IPS-15b (cell line): ENCODE results near the gene ACCSL.
A peak's percentile ranks its signal among the peaks of the same experiment; 100 is the strongest.

ENCODE experiments used
- H3K27me3 ChIP-seq: one replicate; pipeline ENCODE4 v1.6.1; 2013; ENCODE audit warnings: low read length; ENCODE audit not compliant: control insufficient read depth, insufficient read depth
- H3K36me3 ChIP-seq: one replicate; pipeline ENCODE4 v1.6.1; 2013; ENCODE audit warnings: low read length; ENCODE audit not compliant: control insufficient read depth, insufficient read depth
- H3K4me1 ChIP-seq: one replicate; pipeline ENCODE4 v1.6.1; 2013; ENCODE audit warnings: mild to moderate bottlenecking, low read length; ENCODE audit not compliant: control insufficient read depth, insufficient read depth
- H3K4me3 ChIP-seq: one replicate; pipeline ENCODE4 v1.5.1; 2013; ENCODE audit warnings: low read depth, low read length
- H3K9ac ChIP-seq: one replicate; pipeline ENCODE4 v1.6.1; 2013; ENCODE audit warnings: low read depth, mild to moderate bottlenecking, low read length
- H3K9me3 ChIP-seq: one replicate; pipeline ENCODE4 v1.6.1; 2013; ENCODE audit warnings: mild to moderate bottlenecking, low read length; ENCODE audit not compliant: control insufficient read depth, insufficient read depth

ACCSL gene

DNA sequence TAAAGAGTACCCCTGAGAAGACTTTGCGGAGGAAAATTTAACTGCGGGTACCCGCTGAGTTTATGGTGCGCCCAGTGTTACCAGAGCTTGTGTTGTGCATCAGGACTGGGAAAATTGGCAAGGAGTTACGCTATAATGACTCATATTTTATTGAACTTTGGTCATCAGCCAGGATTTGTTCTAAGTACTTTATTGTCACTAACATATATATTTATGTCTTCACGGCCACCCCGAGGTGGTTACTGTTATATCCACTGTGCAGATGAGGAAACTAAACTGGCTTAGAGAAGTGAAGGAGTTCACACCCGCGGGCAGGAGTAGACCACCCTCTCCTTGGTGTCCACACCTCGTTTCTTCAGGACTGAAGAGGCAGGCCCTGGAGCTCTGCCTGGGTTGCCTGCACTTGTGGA lies 19.0 kb downstream of the ACCSL start:
- peaks cover 4% of the 10 kb centered on the region for H3K4me1 ChIP-seq

GRCh38 chr11:44067266-44067665 lies 19.5 kb downstream of the ACCSL start:
- H3K9ac ChIP-seq: no peak overlapping the region
- no peaks in the 10 kb centered on the region for H3K9me3 ChIP-seq
- no peak overlapping the region for H3K4me3 ChIP-seq
- peaks cover 4% of the 10 kb centered on the region for H3K4me1 ChIP-seq
- no peaks in the 10 kb centered on the region for H3K36me3 ChIP-seq
- H3K27me3 ChIP-seq: peaks cover 17% of the 10 kb centered on the region

More for the DNA sequence above, 19.0 kb downstream of the ACCSL start:
- Histone ChIP-seq H3K4me3 (peak overlapping the region; percentile 83), H3K36me3 (no peaks in the 10 kb centered on the region), H3K9ac (peak overlapping the region; percentile 66), H3K9me3 (no peaks in the 10 kb centered on the region), H3K27me3 (peaks cover 17% of the 10 kb centered on the region)

- no peak overlapping the region for H3K4me3 ChIP-seq
- H3K4me1 ChIP-seq: peaks cover 4% of the 10 kb centered on the region
- peaks cover 17% of the 10 kb centered on the region for H3K27me3 ChIP-seq
- H3K9ac ChIP-seq: no peak overlapping the region
- H3K36me3 ChIP-seq: no peaks in the 10 kb centered on the region
- no peaks in the 10 kb centered on the region for H3K9me3 ChIP-seq
Observed at GRCh38 chr11:44068180-44068579, 20.4 kb downstream of the ACCSL start.

GRCh38 chr11:44071157-44071556 lies 23.4 kb downstream of the ACCSL start:
- Histone ChIP-seq H3K4me3 (no peak overlapping the region), H3K27me3 (peaks cover 17% of the 10 kb centered on the region), H3K36me3 (no peaks in the 10 kb centered on the region), H3K4me1 (no peaks in the 10 kb centered on the region), H3K9ac (no peak overlapping the region), H3K9me3 (no peaks in the 10 kb centered on the region)

GRCh38 chr11:44072757-44073658 lies 25.2 kb downstream of the ACCSL start:
- Histone ChIP-seq H3K4me3 (no peak overlapping the region), H3K36me3 (no peaks in the 10 kb centered on the region)

DNA sequence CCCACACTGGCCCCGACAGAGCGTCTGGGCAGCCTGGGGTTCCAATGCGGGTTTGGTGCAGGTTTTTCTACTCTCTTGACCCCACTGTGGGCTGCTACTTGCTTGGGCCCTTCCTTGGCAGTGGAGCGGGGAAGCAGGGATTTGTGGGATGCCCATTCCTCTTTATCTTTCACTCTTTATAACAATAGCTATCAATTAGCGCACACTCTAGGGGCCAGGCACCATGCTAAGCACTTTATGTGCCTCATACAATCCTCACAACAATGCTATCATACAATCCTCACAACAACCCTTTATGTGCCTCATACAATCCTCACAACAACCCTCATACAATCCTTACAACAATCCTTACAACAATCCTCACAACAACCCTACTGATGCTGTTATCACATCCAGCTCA lies 31.0 kb downstream of the ACCSL start:
- Histone ChIP-seq H3K36me3 (peaks cover 3% of the 10 kb centered on the region), H3K27me3 (no peaks in the 10 kb centered on the region), H3K9ac (no peak overlapping the region), H3K9me3 (no peaks in the 10 kb centered on the region), H3K4me1 (no peaks in the 10 kb centered on the region), H3K4me3 (no peak overlapping the region)

More at GRCh38 chr11:44072757-44073658, 25.2 kb downstream of the ACCSL start:
- peaks cover 2% of the 10 kb centered on the region for H3K27me3 ChIP-seq
- no peaks in the 10 kb centered on the region for H3K4me1 ChIP-seq
- no peak overlapping the region for H3K9ac ChIP-seq
- H3K9me3 ChIP-seq: no peaks in the 10 kb centered on the region

DNA sequence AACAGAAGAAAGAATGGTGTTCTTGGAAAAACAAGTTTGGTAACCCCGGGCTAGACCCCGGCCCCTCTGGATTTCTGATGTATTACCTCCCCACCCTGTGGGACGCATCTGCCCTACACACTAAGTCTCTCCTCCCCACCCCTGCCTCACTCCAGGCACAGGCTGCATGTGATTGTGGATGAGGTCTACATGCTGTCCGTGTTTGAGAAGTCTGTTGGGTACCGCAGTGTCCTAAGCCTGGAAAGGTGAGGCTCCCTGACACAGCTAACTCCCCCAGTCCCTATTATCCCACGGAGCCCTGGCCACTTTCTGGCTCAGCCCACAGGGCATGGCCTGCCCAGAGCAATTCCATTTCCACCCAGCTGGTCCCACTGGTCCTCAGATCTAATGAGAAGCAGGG lies 31.6 kb downstream of the ACCSL start:
- Histone ChIP-seq H3K4me1 (no peaks in the 10 kb centered on the region), H3K9ac (no peak overlapping the region), H3K36me3 (peaks cover 3% of the 10 kb centered on the region), H3K27me3 (no peaks in the 10 kb centered on the region), H3K4me3 (no peak overlapping the region), H3K9me3 (no peaks in the 10 kb centered on the region)

DNA sequence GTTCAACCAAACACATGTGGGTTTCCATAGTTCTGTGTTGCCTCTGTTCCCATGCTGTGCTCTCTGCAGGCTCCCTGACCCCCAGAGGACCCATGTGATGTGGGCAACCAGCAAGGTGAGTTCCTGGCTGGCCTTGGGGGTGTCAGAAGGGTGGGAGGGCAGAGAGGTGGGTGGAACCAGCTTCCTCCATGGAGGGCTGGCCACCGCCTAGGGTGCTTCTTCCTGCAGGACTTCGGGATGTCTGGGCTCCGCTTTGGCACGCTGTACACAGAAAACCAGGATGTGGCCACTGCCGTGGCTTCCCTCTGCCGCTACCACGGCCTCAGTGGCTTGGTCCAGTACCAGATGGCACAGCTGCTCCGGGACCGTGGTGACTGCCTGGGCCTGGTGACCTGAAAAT lies 33.2 kb downstream of the ACCSL start:
- peaks cover 3% of the 10 kb centered on the region for H3K36me3 ChIP-seq
- H3K27me3 ChIP-seq: no peaks in the 10 kb centered on the region
- no peaks in the 10 kb centered on the region for H3K9me3 ChIP-seq
- no peaks in the 10 kb centered on the region for H3K4me1 ChIP-seq
- no peak overlapping the region for H3K4me3 ChIP-seq
- no peak overlapping the region for H3K9ac ChIP-seq

- H3K36me3 ChIP-seq: peaks cover 3% of the 10 kb centered on the region
- no peaks in the 10 kb centered on the region for H3K9me3 ChIP-seq
- H3K9ac ChIP-seq: no peak overlapping the region
- no peaks in the 10 kb centered on the region for H3K27me3 ChIP-seq
- H3K4me1 ChIP-seq: no peaks in the 10 kb centered on the region
- no peak overlapping the region for H3K4me3 ChIP-seq
Observed at GRCh38 chr11:44082645-44083044, 34.9 kb downstream of the ACCSL start.

DNA sequence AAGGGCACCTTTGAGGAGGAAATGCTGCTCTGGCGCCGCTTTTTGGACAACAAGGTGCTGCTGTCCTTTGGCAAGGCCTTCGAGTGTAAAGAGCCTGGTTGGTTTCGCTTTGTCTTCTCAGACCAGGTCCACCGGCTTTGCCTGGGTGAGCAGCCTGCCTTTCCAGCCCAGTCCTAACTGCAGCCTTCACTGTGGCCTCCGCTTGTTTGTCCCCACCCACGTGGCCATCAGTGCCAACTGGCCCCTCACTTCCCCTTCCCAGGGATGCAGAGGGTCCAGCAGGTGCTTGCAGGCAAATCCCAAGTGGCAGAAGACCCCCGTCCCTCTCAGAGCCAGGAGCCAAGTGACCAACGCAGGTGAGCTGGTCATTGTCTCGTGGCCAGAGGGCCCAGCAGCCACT lies 35.7 kb downstream of the ACCSL start:
- H3K36me3 ChIP-seq: peaks cover 3% of the 10 kb centered on the region
- H3K4me3 ChIP-seq: no peak overlapping the region
- no peaks in the 10 kb centered on the region for H3K4me1 ChIP-seq
- no peaks in the 10 kb centered on the region for H3K27me3 ChIP-seq
- H3K9ac ChIP-seq: no peak overlapping the region
- no peaks in the 10 kb centered on the region for H3K9me3 ChIP-seq

DNA sequence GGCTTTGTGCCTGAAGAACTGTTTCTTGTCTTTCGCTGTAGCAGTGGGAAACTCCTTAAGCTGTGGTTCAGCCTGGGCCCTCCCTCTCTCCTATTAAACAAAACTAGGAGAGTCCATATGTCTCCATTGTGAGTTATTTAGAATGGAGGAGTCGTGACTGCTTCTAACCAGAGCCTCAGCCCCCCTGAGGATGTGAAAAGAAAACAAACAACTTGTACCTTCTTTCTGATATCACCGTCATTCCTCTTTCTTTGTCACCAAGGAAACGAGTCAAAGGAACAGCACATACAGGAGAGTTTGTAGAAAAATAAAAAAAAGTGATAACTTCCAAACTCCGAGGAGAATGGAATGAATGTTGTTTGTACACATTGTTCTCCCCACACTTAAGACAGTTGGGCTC lies 36.1 kb downstream of the ACCSL start:
- no peak overlapping the region for H3K4me3 ChIP-seq
- no peaks in the 10 kb centered on the region for H3K27me3 ChIP-seq
- no peak overlapping the region for H3K9ac ChIP-seq
- peaks cover 3% of the 10 kb centered on the region for H3K36me3 ChIP-seq
- no peaks in the 10 kb centered on the region for H3K9me3 ChIP-seq
- no peaks in the 10 kb centered on the region for H3K4me1 ChIP-seq

- H3K27me3 ChIP-seq: no peaks in the 10 kb centered on the region
- no peaks in the 10 kb centered on the region for H3K4me1 ChIP-seq
- no peak overlapping the region for H3K9ac ChIP-seq
- H3K36me3 ChIP-seq: peaks cover 3% of the 10 kb centered on the region
- no peak overlapping the region for H3K4me3 ChIP-seq
- H3K9me3 ChIP-seq: no peaks in the 10 kb centered on the region
Observed at GRCh38 chr11:44085330-44085729, 37.5 kb downstream of the ACCSL start.
